ENCODE results near the gene ACSS1.

Gene ACSS1

DNA sequence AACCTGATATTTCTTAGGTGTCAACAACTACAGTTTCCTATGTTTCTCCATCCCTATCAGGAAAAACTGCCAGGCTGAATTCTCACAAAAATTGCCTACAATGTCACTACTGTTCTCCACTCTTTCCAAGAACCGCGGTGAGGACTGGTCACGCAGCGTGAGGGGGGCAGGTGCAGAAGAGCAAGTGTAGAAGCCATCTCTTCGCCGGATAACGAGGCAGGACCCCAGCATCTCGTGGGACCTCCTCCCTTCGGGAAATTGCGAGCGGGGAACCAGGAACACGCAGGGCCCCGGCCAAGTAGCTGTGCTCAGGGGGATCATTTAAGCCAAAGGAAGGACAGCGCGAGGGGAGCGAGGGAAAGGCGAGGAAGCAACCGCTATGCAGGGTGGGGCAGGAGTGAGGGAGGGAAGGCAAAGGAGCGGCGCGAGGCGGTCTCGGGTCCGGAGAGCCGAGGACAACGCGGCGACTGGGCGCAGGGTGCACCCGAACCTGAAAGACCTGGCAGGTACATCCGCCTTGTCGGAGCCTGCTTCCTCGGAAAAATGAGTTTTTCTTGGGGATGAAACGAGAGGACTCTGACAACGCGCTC lies 65.9 kb downstream of the ACSS1 start:
- no peak for DNase-seq

DNA sequence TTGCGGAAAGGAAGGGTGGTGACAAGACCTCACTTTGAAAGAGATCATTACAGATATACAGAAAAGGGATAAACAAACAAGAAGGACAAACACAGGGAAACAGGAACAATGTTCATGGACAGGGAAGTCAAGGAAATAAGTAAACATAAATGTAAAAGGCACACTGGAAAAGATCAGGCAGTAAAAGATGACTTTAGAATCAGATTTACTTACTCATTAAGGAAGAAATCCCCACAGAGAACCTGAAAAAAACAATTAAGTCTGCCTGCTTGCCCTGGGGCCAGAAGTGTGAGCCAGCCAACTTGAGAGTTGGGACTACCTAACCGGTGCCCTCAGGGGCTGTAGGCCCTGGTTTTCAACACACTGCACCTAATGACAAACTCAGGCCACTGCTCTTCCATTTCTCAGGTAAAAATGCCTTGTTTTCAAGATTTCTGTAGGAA lies 67.1 kb downstream of the ACSS1 start:
- DNase-seq = no peak

DNA sequence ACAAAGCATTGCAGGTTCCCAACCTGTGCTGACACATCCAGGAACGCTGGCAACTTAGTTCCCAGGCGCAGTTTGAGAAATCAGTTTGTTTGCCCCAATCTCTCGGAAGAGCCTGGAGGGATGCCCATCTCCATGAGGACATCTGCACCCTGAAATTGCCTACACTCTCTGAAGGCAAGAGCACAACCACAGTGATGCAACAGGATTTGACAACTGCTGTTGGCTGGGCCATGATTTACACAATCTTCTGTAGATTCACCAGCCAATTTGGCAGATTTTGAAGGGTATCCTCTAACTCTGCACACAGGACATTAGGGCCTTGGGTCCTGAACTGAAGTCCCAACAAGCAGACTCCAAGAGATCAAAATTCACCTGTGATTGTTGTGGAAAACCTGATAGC lies 68.8 kb downstream of the ACSS1 start:
- no peak for DNase-seq

DNA sequence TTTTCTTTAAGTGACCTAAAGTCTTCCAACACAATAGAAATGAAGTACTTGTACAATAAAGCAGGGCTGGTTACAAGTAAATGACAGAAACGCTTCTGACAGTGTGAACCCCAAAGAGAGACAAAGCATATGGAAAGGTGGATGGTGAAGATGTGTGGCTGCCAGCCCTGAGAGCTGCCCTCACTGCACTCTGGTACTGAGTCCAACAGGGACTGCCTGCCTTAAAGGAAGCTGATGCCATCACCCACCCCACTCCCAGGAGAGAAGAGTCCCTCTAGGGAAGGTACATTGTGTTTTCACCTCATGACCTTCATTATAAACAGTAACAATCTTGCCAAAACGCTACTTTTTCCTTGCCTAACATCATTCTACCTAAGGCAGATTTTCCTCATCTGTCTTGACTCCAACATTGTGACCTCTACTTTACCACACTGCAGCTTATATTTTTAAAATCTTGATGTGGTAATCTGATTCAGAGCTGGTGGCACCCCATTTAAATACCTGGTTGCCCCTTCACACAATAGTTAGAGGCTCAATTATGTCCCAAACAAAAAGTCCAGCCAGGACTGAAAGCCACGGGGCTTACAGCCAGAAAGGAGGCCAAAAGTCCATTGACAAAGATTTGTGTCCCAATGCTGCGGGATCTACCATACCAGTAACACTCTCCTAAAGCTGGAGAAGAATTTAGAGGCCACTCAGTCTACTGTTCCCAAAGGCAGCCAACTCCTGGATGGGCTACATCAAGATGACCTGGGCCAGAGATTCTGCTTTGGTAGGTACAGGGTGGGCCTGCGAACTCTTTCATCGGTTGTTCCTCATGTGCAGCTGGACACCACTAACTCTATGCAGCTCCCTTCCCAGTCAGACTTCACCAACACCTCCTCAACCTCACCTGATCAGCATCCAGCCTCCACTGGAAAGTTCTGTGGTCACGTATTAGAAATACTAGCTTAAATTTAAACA lies 69.8 kb downstream of the ACSS1 start:
- DNase-seq = no peak

DNA sequence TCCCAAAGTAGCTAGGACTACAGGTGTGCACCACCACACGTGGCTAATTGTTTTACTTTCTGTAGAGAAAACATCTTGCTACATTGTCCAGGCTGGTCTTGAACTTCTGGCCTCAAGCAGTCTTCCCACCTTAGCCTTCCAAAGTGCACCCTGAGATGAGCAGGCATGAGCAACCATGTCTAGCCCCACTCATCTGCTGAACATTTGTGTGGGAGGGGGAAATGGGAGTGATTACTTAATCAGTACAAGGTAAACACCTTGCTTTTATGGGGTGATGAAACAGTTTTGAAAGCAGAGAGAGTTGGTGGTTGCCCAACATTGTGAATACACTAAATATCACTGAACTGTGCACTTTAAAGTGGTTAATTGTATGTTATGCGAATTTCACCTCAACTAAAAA lies 70.7 kb downstream of the ACSS1 start:
- DNase-seq = no peak

DNA sequence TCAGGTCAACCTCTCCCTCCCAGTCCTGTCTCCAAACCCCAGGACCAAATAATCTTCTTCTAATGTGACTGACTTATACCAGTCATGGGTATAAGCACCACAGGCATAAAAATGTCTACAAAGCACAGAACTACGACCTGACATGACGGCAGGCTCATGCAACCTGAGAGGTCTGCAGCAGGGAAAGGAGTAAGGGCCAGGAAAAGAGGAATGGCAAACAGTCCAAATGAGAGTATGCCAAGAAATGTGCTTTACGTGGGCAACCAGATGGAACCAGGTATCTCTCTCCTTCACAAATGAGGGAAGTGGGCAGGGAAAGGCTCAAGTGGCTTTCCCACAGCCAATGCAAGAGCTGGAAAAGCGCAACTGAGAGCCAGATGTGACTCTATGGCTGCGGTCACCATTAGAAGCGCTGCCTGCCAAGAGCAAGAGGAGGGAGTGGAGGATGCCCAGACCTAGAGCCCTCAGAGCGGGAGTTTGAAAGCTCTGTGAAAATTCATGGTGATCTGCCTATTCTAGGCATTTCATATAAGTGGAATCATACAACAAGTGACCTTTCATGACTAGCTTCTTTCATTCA lies 71.4 kb downstream of the ACSS1 start:
- DNase-seq = no peak

DNA sequence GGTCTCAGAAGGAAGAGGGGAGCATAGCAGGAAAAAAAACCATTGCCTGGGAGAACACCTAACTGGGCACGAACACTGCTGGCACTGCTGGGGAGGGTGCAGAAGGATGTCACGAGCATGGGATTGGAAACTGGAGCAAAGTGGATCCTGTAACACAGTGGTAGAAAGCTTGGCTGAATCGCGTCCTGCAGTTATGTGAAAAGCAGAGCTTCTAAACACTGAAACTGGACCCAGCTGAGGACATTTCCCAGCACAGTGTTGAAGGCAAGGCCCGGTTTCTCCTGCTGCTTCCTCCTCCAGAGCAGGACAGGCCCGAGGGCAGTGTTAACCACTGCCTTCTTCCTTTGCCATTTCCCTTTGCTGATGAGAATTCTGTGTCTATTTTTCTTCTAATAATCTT lies 72.1 kb downstream of the ACSS1 start:
- no peak for DNase-seq

DNA sequence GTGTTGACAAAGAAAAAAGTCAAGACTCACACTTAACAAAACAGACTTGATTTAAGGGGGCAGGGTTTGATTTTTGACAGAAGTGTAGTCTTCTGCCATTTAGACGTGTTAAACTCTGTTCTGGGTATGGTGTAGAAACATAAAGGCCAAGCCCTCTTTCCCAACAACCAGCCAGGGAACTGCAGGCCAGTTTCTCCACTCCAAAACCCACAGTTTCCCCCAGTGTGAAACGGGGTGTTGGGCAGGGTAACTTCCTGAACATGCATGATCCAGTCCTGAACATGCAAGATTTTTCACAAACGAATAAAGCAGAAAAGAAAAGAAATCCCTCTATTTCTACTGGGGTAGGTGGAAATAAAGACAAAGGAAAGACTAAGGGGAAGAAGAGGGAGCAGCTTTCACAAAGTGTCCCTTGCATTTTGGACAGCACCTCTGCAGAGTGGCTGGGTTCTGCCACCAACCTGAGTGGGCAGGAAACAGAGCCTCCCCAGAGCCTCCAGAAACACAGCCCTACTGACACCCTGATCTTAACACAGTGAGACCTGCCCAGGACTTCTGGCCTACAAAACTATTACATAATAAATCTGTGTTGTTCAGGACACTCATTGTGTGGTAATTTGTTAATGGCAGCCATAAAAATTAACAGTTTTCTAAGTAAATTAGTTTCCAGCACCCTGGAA lies 72.8 kb downstream of the ACSS1 start:
- no peak for DNase-seq

DNA sequence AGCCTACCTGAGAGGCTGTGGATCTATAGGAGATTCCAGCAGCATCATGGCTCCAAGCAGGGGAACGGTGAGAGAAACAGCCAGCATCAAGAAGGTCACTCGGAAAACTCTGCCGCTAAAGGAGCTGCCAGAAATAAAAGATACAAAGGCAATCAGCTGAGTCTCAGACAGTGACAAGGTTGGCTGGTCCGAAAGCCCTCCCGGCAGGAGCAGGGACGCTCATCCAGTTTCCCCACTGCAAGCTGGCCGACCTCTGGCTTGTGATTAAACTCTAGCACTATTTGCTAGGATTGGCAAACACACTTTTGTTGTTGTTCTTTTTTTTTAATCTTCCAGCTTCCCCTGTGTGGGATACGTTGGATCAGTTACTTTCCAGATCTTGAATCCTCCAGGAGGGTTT lies 74.0 kb downstream of the ACSS1 start:
- DNase-seq = no peak

DNA sequence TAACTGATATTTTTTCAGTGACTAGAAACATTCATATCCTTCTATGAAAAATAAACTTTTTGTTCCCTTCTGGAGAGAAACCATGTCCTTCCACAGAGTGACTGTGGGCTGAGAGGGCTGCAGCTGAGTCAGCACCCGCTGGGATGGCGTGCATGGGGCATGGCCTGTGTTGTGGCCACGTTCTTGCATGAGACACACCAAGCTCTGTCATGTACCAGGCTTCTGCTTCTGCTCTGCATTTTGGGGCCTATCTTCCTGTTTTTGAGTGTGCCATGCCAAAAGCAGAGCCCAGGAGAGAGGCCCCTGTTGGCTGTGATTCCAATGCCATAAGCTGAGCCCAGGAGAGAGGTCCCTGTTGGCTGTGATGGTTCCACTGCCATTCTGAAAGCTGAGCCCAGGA lies 76.1 kb downstream of the ACSS1 start:
- DNase-seq = no peak

DNA sequence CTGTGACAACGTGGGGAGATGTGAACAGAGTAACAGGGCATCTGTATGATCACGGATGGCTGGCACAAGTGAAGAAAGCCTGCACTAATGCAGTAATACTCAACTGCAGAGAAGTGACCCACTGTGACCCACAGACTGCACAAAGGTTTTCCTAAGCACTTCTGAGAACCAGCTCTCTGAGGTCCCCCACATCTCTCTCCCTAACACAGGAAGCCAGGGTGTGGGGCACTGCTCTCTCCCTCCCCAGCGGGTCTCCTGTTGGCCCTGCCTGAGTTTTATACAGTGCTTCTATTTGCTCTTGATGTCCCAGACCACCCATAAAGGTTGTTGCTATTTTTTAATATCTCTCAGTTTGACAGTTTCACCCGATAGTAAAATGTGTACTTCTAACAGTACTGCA lies 76.7 kb downstream of the ACSS1 start:
- no peak for DNase-seq

DNA sequence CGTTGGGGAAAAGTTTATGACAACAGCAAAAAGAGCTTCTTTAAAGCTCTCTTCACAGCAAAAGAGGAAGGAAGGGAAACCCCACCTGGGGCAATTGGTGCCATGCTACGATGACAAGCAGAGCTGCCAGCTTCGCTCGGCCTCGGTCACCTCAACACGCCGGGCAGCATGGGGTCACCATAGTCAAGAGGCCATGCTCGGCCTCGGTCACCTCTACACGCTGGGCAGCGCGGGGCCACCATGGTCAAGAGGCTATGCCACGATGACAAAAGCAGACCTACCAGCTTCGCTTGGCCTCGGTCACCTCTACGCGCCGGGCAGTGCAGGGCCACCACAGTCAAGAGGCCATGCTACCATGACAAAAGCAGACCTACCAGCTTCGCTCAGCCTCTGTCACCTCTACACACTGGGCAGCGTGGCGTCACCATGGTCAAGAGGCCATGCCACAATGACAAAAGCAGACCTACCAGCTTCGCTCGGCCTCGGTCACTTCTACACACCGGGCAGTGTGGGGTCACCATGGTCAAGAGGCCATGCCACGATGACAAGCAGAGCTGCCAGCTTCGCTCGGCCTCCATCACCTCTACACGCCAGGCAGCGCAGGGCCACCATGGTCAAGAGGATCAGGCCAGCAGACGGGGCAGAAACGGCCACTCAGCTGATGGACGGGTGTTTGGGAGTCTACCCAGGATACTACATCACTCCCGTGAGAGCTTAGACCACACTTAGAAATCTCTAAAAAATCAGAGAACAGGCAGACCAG lies 77.5 kb downstream of the ACSS1 start:
- no peak for DNase-seq

DNA sequence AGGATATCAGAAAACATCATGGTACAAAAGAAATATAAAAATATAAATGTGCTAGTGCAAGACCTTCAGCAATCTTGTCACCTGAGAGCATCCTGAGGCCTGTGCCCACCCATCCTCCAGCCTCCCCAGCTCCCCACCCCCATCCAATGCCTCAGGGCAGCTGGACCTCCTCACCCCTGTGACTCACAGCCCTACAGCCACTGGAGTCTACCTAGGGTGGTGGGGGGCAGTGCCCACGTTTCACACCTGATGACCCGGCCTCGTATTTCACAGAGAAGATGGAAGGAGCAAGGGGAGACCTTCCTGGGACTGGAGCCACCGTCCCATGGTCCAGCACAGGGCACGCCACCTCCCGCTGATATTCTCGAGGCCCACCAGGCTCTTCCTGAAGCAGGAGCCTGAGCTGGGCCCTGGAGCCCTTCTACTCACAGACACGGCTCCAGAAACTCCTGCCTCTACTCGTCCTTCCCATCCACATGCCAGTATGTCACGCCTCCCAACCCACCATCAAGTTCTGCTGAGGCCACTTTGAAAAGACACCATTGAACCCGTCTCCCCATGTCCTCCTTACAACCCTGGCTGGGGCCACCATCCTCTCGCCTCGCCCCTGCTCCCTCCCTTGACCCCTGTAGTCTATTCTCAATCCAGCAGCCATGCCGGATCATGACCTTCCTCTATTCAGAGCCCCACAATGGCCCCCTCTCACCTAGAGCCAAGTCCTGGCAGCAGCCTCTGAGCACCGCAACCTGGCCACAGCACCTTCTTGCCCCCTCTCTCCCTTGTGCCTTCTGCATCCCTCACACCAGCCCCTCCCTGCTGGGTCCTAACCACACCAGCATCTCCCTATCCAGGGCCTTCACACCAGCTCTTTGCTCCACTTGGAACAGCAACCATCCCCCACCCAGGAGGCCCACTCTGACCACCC lies 78.6 kb downstream of the ACSS1 start:
- no peak for DNase-seq

DNA sequence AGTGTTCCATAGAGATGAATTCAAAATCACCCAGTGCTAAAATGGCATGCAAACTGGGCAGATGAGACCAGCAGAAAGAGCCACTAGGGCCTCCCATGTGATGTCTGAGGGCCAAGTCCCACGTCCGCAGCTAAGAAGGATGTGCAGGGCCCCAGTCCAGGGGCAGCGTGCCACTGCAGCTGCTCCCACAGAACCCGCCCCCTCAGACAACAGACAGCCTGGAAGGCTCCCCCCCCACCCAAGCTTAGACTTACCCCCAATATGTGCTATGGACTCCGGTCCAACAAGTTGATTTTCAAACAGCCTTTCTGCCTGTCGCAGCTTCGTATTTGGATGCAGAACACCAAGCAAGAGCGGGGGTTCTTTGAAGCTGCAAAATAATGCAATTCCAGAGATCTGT lies 79.4 kb downstream of the ACSS1 start:
- DNase-seq = no peak

DNA sequence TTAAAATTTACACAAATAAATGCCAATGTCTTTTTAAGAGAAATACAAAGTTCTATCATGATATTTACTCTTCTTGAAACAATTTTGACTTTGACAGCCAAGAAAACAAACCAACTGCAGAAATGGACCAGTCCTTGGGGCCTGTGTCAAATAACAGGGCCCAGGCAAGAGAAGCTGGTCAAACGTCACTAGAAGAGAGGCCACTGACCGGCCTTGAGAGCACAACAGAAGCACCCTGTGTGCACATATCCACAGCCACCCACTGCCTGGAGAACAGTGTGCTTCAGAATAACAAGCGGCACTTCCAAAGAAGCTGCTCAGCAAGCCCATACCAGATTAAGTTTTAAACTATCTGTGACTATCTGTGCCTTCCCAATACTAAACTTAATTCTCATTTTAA lies 80.1 kb downstream of the ACSS1 start:
- no peak for DNase-seq

DNA sequence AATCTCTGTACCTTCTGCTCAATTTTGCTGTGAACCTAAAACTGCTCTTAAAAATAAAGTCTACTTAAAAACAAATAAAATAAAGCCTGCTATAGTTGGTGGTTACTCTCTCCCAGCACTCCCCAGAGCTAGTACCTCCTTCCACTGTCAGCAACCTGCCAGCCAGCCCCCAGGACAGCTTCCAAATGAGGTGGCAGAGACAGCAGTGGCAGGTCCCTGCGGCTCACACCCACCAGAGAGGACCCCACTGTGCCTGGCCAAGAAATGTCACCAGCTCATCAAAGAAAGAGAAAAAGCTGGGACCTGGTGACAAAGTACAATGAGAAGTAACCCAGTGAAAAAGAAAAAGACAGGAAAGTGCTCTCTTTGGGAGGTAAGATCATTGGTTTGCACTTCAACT lies 80.6 kb downstream of the ACSS1 start:
- DNase-seq = no peak

DNA sequence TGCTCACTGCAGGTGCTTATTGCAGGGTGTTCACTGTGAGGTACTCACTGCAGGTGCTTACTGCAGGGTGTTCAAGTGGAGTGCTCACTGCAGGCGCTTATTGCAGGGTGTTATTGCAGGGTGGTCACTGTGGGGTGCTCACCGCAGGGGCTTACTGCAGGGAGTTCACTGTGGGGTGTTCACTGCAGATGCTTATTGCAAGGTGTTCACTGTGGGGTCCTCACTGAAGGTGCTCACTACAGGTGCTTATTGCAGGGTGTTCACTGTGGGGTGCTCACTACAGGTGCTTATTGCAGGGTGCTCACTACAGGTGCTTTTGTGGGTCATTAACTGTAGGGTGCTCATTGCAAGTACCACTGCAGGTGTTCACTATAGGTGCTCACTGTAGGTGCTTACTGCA lies 85.6 kb downstream of the ACSS1 start:
- DNase-seq = no peak

DNA sequence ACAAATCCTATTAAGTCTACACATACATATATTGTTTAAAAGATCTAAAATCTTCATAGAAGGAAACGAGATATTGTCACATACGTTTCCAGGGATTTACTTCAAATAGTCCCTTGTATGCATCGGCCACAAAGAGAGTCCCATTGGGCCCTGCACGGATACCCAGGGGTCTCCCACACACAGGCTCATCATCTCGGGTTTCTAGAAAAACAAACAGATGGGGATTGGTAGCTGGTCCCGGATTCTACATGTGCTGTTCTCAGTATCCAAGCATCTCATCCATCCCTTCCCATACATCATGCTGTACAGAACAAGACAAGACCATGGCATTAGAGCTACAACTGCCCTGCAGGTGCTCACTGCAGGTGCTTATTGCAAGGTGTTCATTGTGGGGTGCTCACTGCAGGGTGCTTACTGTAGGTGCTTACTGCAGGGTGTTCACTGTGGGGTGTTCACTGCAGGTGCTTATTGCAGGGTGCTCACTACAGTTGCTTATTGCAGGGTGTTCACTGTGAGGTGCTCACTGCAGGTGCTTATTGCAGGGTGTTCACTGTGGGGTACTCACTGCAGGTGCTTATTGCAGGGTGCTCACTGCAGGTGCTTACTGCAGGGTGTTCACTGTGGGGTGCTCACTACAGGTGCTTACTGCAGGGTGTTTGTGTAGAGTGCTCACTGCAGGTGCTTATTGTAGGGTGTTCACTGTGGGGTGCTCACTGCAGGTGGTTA lies 86.4 kb downstream of the ACSS1 start:
- no peak for DNase-seq

DNA sequence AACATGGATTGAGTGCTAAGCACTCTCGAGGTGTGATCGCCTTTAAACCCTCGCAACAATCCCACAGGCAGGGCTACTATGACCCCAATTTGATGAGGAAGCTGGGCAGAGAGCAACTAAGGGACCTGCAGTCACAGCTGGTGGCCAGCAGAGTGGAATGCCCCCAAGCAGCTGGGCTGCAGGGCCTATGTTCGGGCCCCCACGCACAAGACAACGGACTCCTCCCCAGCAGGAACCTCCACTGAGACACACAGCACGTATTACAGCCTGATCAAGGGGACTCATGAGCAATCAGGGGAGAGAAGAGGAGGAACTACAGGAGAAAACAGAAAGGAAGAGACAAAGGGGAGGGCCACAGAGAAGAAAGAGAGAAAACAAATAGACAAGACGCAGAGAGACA lies 87.2 kb downstream of the ACSS1 start:
- DNase-seq = no peak

DNA sequence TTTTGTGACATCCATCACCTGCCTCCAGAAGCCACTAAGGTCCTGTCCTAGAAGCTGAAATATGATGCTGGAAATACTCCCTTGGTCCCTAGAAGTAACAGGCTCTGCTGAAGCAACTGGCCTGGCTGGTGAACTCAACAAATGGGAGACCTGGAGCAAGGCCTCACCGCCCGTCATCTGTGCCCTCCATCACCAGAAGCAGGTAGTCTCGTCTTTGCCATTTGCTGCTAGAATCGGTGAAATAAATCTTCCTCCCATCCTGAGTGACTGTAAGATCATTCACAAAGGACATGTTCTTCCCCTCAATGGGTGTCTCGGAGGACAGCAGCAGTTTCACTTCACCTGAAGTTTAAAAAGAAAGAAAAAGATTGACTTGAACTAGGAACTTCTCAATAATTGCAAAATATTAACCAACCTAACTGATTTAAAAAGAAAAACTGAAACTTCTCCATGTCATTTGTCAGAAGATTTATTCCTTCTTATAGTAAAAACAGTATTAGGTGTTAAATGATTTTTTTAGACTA lies 87.8 kb downstream of the ACSS1 start:
- DNase-seq = no peak

Measured in NCI-H2227 treated with DMSO at 0.1 percent for 48 hours (cell line).